SK-N-SH treated with all-trans-retinoic acid at 6 μM for 48 hours (cell line): ENCODE results near the gene COG2.

Experiments
- ATAC-seq: fragments of 200-7000 bp; cut with Tn5 transposase; 3 replicates; pipeline ENCODE4 v1.9.1; 2020; ENCODE audit warnings: mild to moderate bottlenecking, moderate library complexity
- ARNTL ChIP-seq: fragments of 450-650 bp; formaldehyde crosslinking; IDR thresholded peaks from 2 replicates; pipeline ENCODE4 v1.5.0; 2020; ENCODE audit warnings: low read depth, mild to moderate bottlenecking, moderate library complexity, borderline replicate concordance
- BACH2 ChIP-seq: fragments of 250-450 bp; sonication (Bioruptor Pico); IDR thresholded peaks from 2 replicates; pipeline ENCODE4 v1.9.0; 2021; ENCODE audit warnings: mild to moderate bottlenecking, borderline replicate concordance
- CREB5 ChIP-seq: fragments of 250-450 bp; sonication (Bioruptor Pico); IDR thresholded peaks from 2 replicates; pipeline ENCODE4 v1.5.1; 2020; ENCODE audit warnings: low read depth, mild to moderate bottlenecking, moderate library complexity
- CSDC2 ChIP-seq: fragments of 250-450 bp; sonication (Bioruptor Pico); IDR thresholded peaks from 2 replicates; pipeline ENCODE4 v1.5.0; 2020; ENCODE audit warnings: mild to moderate bottlenecking, moderate library complexity
- ESRRG ChIP-seq: fragments of 250-450 bp; sonication (Bioruptor Pico); IDR thresholded peaks from 2 replicates; pipeline ENCODE4 v1.6.1; 2021; ENCODE audit warnings: mild to moderate bottlenecking
- GLIS3 ChIP-seq: fragments of 250-450 bp; sonication (Bioruptor Pico); IDR thresholded peaks from 2 replicates; pipeline ENCODE4 v1.5.0; 2020; ENCODE audit warnings: mild to moderate bottlenecking, moderate library complexity
- ISL1 ChIP-seq: fragments of 250-450 bp; sonication (Bioruptor Pico); IDR thresholded peaks from 2 replicates; pipeline ENCODE4 v2.1.2; 2022; ENCODE audit warnings: mild to moderate bottlenecking, moderate library complexity
- OSR1 ChIP-seq: fragments of 250-450 bp; sonication (Bioruptor Pico); IDR thresholded peaks from 2 replicates; pipeline ENCODE4 v1.8.0; 2022; ENCODE audit warnings: moderate library complexity, mild to moderate bottlenecking, inconsistent platforms
- PPARA ChIP-seq: fragments of 250-450 bp; sonication (Bioruptor Pico); IDR thresholded peaks from 2 replicates; pipeline ENCODE4 v1.5.0; 2020; ENCODE audit warnings: mild to moderate bottlenecking, borderline replicate concordance
- RARB ChIP-seq: fragments of 250-450 bp; sonication (Bioruptor Pico); IDR thresholded peaks from 2 replicates; pipeline ENCODE4 v1.8.0; 2021; ENCODE audit warnings: mild to moderate bottlenecking, moderate library complexity
- SNAI2 ChIP-seq: fragments of 250-450 bp; sonication (Bioruptor Pico); IDR thresholded peaks from 2 replicates; pipeline ENCODE4 v1.5.0; 2020; ENCODE audit warnings: mild to moderate bottlenecking, moderate library complexity
- TCF4 ChIP-seq: fragments of 250-450 bp; sonication (Bioruptor Pico); IDR thresholded peaks from 2 replicates; pipeline ENCODE4 v1.8.0; 2021; ENCODE audit warnings: mild to moderate bottlenecking, moderate library complexity, borderline replicate concordance
- TOX ChIP-seq: fragments of 250-450 bp; sonication (Bioruptor Pico); IDR thresholded peaks from 2 replicates; pipeline ENCODE4 v1.8.0; 2021; ENCODE audit warnings: mild to moderate bottlenecking, moderate library complexity, borderline replicate concordance
- TSHZ2 ChIP-seq: fragments of 250-450 bp; sonication (Bioruptor Pico); IDR thresholded peaks from 2 replicates; pipeline ENCODE4 v1.5.0; 2020; ENCODE audit warnings: mild to moderate bottlenecking, moderate library complexity
- ZC3H10 ChIP-seq: fragments of 250-450 bp; sonication (Bioruptor Pico); IDR thresholded peaks from 2 replicates; pipeline ENCODE4 v1.5.1; 2021; ENCODE audit warnings: mild to moderate bottlenecking, moderate library complexity
- ZFP3 ChIP-seq: fragments of 250-450 bp; sonication (Bioruptor Pico); IDR thresholded peaks from 2 replicates; pipeline ENCODE4 v1.5.0; 2020; ENCODE audit warnings: mild to moderate bottlenecking, moderate library complexity
- ZFP30 ChIP-seq: fragments of 450-650 bp; formaldehyde crosslinking; IDR thresholded peaks from 2 replicates; pipeline ENCODE4 v1.5.0; 2022; ENCODE audit warnings: mild to moderate bottlenecking, moderate library complexity
- ZNF565 ChIP-seq: fragments of 450-650 bp; formaldehyde crosslinking; conservative IDR thresholded peaks from 2 replicates; pipeline ENCODE4 v1.5.0; 2020; ENCODE audit warnings: low read depth, mild to moderate bottlenecking, moderate library complexity
- ZNF70 ChIP-seq: fragments of 450-650 bp; formaldehyde crosslinking; IDR thresholded peaks from 2 replicates; pipeline ENCODE4 v1.5.0; 2020; ENCODE audit warnings: mild to moderate bottlenecking, moderate library complexity
- ZNF8 ChIP-seq: fragments of 450-650 bp; formaldehyde crosslinking; IDR thresholded peaks from 2 replicates; pipeline ENCODE4 v1.5.0; 2020; ENCODE audit warnings: mild to moderate bottlenecking, moderate library complexity
- TF ChIP-seq, protein P1 (sequence below): fragments of 250-450 bp; sonication (Bioruptor Pico); IDR thresholded peaks from 2 replicates; pipeline ENCODE4 v1.8.0; 2021; ENCODE audit warnings: low read depth, mild to moderate bottlenecking, moderate library complexity, borderline replicate concordance
- TF ChIP-seq, protein P2 (sequence below): fragments of 250-450 bp; sonication (Bioruptor Pico); IDR thresholded peaks from 2 replicates; pipeline ENCODE4 v1.5.1; 2021; ENCODE audit warnings: mild to moderate bottlenecking, moderate library complexity

COG2 gene

GRCh38 chr1:230725256-230726012 lies 83.2 kb downstream of the COG2 start:
- TF ChIP-seq ZNF8 (CRISPR knock-in tag), result no peak
- TF ChIP-seq CSDC2, result no peak
- no peak for TF ChIP-seq TOX
- TF ChIP-seq ZC3H10 (CRISPR knock-in tag), result no peak
- no peak for TF ChIP-seq ZNF565 (CRISPR knock-in tag)
- TF ChIP-seq ZNF70 (CRISPR knock-in tag), result no peak
- TF ChIP-seq ZFP30 (CRISPR knock-in tag), result no peak
- no peak for TF ChIP-seq OSR1 (CRISPR knock-in tag)
- TF ChIP-seq ISL1 (CRISPR knock-in tag), result no peak
- no peak for TF ChIP-seq CREB5 (CRISPR knock-in tag)
- ATAC-seq, result no peak

DNA sequence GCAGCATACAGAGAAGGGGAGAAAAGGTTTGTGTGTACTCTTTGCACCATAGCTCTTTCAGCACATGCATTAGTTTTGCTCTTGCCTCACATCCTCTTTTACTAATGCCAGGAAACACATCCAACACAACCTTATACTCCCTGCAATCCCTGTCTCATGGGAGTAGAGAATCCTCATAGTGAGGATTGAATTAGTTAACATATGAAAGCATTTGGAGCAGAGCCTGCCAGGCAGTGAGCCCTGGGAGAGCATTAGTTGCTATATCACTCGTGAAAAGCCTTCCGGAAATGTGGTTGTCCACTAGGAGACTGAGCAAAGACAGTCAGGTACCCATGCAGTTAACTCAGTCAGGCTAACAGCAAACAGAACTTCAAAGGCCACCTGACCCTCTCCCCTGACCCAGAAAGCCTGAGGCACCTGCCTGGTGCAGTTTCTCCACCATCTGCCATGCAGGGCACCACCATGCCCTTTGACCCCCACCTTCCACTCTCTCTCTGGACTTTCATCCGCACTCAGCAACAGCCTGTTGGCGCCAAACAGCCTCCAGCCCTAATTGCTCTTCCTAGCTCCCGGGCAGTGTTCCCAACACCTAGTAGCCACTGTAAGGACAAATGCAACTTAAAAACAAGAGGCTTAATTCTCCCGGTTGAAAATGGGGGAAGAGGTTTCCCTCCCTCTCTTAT lies 86.6 kb downstream of the COG2 start:
- TF ChIP-seq PPARA (CRISPR knock-in tag) (no peak), TOX (no peak), ZFP30 (CRISPR knock-in tag) (no peak), CSDC2 (no peak), ZNF8 (CRISPR knock-in tag) (no peak), ZNF565 (CRISPR knock-in tag) (no peak), ZNF70 (CRISPR knock-in tag) (no peak)
- TF ChIP-seq, protein P1, sequence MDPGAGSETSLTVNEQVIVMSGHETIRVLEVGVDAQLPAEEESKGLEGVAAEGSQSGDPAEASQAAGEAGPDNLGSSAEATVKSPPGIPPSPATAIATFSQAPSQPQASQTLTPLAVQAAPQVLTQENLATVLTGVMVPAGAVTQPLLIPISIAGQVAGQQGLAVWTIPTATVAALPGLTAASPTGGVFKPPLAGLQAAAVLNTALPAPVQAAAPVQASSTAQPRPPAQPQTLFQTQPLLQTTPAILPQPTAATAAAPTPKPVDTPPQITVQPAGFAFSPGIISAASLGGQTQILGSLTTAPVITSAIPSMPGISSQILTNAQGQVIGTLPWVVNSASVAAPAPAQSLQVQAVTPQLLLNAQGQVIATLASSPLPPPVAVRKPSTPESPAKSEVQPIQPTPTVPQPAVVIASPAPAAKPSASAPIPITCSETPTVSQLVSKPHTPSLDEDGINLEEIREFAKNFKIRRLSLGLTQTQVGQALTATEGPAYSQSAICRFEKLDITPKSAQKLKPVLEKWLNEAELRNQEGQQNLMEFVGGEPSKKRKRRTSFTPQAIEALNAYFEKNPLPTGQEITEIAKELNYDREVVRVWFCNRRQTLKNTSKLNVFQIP (CRISPR knock-in tag), result no peak
- ATAC-seq, result no peak

DNA sequence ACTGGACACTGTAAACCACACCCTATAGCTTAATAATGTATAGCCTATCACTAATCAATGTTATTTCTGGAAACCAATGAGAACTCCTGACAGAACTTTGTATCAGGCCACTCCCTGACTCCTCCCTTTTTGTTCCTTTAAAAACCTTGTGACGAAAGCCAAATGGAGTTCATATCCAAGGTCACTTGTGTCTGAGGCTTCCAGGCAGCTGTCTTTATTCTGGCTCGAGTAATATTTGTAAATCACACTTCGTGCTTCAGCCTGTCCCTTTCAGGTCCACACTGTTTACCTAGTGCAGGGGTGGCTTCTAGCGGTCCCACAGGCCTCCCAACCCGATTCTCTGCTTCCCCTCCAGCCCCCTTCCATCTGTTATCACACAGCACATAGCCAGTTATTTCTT lies 88.7 kb downstream of the COG2 start:
- TF ChIP-seq OSR1 (CRISPR knock-in tag) (no peak), TOX (no peak), ZNF70 (CRISPR knock-in tag) (no peak), GLIS3 (CRISPR knock-in tag) (no peak), ZC3H10 (CRISPR knock-in tag) (no peak), TSHZ2 (no peak), RARB (CRISPR knock-in tag) (no peak), SNAI2 (CRISPR knock-in tag) (no peak), ZFP3 (CRISPR knock-in tag) (no peak), BACH2 (no peak), ISL1 (CRISPR knock-in tag) (no peak), CREB5 (CRISPR knock-in tag) (no peak), ARNTL (CRISPR knock-in tag) (no peak), ESRRG (CRISPR knock-in tag) (no peak), TCF4 (no peak)
- TF ChIP-seq, protein P2, sequence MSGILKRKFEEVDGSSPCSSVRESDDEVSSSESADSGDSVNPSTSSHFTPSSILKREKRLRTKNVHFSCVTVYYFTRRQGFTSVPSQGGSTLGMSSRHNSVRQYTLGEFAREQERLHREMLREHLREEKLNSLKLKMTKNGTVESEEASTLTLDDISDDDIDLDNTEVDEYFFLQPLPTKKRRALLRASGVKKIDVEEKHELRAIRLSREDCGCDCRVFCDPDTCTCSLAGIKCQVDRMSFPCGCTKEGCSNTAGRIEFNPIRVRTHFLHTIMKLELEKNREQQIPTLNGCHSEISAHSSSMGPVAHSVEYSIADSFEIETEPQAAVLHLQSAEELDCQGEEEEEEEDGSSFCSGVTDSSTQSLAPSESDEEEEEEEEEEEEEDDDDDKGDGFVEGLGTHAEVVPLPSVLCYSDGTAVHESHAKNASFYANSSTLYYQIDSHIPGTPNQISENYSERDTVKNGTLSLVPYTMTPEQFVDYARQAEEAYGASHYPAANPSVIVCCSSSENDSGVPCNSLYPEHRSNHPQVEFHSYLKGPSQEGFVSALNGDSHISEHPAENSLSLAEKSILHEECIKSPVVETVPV, result no peak
- ATAC-seq, result no peak
